Panc1 (cell line): Measurements from ENCODE around the gene CARNS1. TPM values are rescaled to one million over a fixed set of nuclear protein-coding genes. Genes with fewer than 3 reads are reported as not detected.

ENCODE experiments used
- ATAC-seq: fragments of 200-7000 bp; cut with Tn5 transposase; 2 replicates; pipeline ENCODE4 v1.9.1; 2020; ENCODE audit warnings: mild to moderate bottlenecking, moderate library complexity
- BruUV-seq: library from RNA; stranded (reverse); fragments of 400-500 nt; replicated peaks from 2 replicates; lab custom pipeline; 2021; lab: Mats Ljungman, UMichigan
- CTCF ChIA-PET: fragments of 300-600 bp; sonication (Branson Sonifier 250); formaldehyde crosslinking; loops from one replicate; lab custom pipeline; 2022; ENCODE audit warnings: antibody characterized with exemption; lab: Charles Lee
- POLR2A ChIA-PET: fragments of 300-600 bp; sonication (Branson Sonifier 250); formaldehyde crosslinking; loops from one replicate; lab custom pipeline; 2022; ENCODE audit warnings: antibody characterized with exemption; lab: Charles Lee
- DNase-seq: peaks from one replicate; pipeline ENCODE4 v3.0.0-alpha.2; 2010; ENCODE audit warnings: low read depth, low spot score
- H3K27ac ChIP-seq: 2 replicates; pipeline ENCODE4 v1.5.1; 2011; ENCODE audit warnings: mild to moderate bottlenecking, low read length, inconsistent platforms
- H3K27me3 ChIP-seq: fragments of 200-500 bp; sonication (Bioruptor generic); 2 replicates; pipeline ENCODE4 v1.6.0; 2014; ENCODE audit warnings: low read length, inconsistent platforms; ENCODE audit not compliant: control insufficient read depth, insufficient read depth
- H3K36me3 ChIP-seq: fragments of 200-500 bp; sonication (Bioruptor generic); 2 replicates; pipeline ENCODE4 v1.5.1; 2014; ENCODE audit warnings: inconsistent platforms, mild to moderate bottlenecking, low read length, moderate library complexity; ENCODE audit not compliant: control insufficient read depth, insufficient read depth
- H3K4me1 ChIP-seq: 2 replicates; pipeline ENCODE4 v1.5.1; 2011; ENCODE audit warnings: inconsistent platforms, mild to moderate bottlenecking, low read length, moderate library complexity; ENCODE audit not compliant: control insufficient read depth, insufficient read depth
- H3K4me3 ChIP-seq, 2 experiments: 2 replicates each; pipeline ENCODE4 v1.5.1; 2011 to 2012; ENCODE audit warnings: low read depth in 2 of 2, low read length in 2 of 2, mild to moderate bottlenecking in 2 of 2, inconsistent platforms in 1 of 2, moderate library complexity in 1 of 2
- H3K9me3 ChIP-seq: fragments of 200-500 bp; sonication (Bioruptor generic); 2 replicates; pipeline ENCODE4 v1.5.1; 2014; ENCODE audit warnings: low read depth, mild to moderate bottlenecking, inconsistent platforms, low read length, moderate library complexity; ENCODE audit not compliant: control insufficient read depth, insufficient read depth
- CTCF ChIP-seq: fragments of 450-650 bp; IDR thresholded peaks from 2 replicates; pipeline ENCODE4 v1.5.1; 2017; ENCODE audit warnings: mild to moderate bottlenecking
- POLR2AphosphoS5 ChIP-seq: IDR thresholded peaks from 2 replicates; pipeline ENCODE4 v1.6.1; 2012; ENCODE audit warnings: mild to moderate bottlenecking, low read depth, low read length, moderate library complexity
- REST ChIP-seq, 2 experiments: IDR thresholded peaks; 2 replicates each; pipeline ENCODE4 v1.6.1; 2011 to 2012; ENCODE audit warnings: low read depth in 2 of 2, control low read depth in 1 of 2, low read length in 1 of 2, mild to moderate bottlenecking in 1 of 2, moderate library complexity in 1 of 2; ENCODE audit not compliant: insufficient read depth in 1 of 2
- TCF7L2 ChIP-seq: IDR thresholded peaks from 2 replicates; pipeline ENCODE4 v1.6.1; 2011; ENCODE audit warnings: mild to moderate bottlenecking, low read depth, low read length, inconsistent platforms
- in situ Hi-C: cut with HindIII; loops from 2 replicates; pipeline ENCODE4 v1.10.0; 2016; ENCODE audit warnings: low sequenced_read_pairs, low pct_unique_long_range_greater_than_20kb
- intact Hi-C: fragments of 100-400 bp; cut with micrococcal nuclease; formaldehyde crosslinking; loops from one replicate; pipeline ENCODE4 v1.10.0; 2022; ENCODE audit not compliant: unreplicated experiment
- total RNA-seq: library from RNA; stranded (reverse); gene quantifications from one replicate; pipeline ENCODE4 v1.2.1, GENCODE V29; 2021; ENCODE audit not compliant: unreplicated experiment

Gene CARNS1
- total RNA-seq, 1 experiment from 2014 or later = 1.0 TPM

GRCh38 chr11:67435727-67436458, 20.4 kb downstream of the CARNS1 start:
- peaks cover 2% of the 10 kb centered on the region; the same call in 1 of the 2 replicates for H3K36me3 ChIP-seq
- CTCF ChIA-PET = interaction anchor here (0.5 kb wide), 1 partner anchor 91 kb away, joined by 4 read pairs; no protein-coding TSS in a partner anchor
- in situ Hi-C loops = no loop called here

More at GRCh38 chr11:67435727-67436458, 20.4 kb downstream of the CARNS1 start:
- Histone ChIP-seq H3K4me1 (peaks cover 63% of the 10 kb centered on the region), H3K27me3 (no peaks in the 10 kb centered on the region), H3K9me3 (no peaks in the 10 kb centered on the region), H3K27ac (peak overlapping the region; percentile 40), H3K4me3 (no peak overlapping the region)
- intact Hi-C loops = no loop called here
- no TSS peak for BruUV-seq
- no peak for TF ChIP-seq TCF7L2
- TF ChIP-seq REST (IDR thresholded peaks at IDR 0.05; ENCODE audit: insufficient read depth in 1 of 2, low read depth in 2 of 2, low read length in 1 of 2) = 0 out of 4 replicates have a peak, but pooled peaks of 1 of the 2 experiments have one; percentile 1
- TF ChIP-seq POLR2AphosphoS5 = peak; percentile 45; the same call in 1 of the 2 replicates
- TF ChIP-seq CTCF = no peak
- POLR2A ChIA-PET = interaction anchor here (0.8 kb wide), 1 partner anchor 34 kb away, joined by 4 read pairs; the partner anchor contains the start of gene PPP1CA
- DNase-seq = no peak
- ATAC-seq = peak; percentile 2
